Measurements from ENCODE around the gene ANKS1B.

The ANKS1B gene

DNA sequence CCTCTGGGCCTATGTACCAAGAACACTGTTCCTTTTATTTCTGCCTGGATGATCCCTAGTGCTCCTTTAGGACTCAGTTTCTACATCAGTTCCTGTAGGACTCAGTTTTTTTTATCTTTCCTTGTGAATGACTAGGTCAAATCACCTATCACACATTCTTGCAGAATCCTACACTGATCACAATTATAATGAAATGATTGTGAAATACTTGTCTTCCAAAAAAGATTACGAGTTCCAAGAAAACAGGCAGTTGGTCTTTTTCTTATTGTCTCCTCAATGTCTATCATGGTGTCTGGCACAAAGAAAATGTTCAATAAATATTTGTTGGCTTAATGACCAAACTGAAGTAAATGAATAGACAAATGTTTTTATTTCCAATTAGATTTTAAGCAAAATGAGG is 432.7 kb downstream of the ANKS1B start:
- no peak for DNase-seq (ENCODE audit: low spot score)
- in situ Hi-C loops (cut with MboI; ENCODE audit: low pct_unique_long_range_greater_than_20kb, low sequenced_read_pairs, unreplicated experiment) = no loop called here
- TF ChIP-seq, protein P1, sequence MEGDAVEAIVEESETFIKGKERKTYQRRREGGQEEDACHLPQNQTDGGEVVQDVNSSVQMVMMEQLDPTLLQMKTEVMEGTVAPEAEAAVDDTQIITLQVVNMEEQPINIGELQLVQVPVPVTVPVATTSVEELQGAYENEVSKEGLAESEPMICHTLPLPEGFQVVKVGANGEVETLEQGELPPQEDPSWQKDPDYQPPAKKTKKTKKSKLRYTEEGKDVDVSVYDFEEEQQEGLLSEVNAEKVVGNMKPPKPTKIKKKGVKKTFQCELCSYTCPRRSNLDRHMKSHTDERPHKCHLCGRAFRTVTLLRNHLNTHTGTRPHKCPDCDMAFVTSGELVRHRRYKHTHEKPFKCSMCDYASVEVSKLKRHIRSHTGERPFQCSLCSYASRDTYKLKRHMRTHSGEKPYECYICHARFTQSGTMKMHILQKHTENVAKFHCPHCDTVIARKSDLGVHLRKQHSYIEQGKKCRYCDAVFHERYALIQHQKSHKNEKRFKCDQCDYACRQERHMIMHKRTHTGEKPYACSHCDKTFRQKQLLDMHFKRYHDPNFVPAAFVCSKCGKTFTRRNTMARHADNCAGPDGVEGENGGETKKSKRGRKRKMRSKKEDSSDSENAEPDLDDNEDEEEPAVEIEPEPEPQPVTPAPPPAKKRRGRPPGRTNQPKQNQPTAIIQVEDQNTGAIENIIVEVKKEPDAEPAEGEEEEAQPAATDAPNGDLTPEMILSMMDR (IDR thresholded peaks at IDR 0.05; ENCODE audit: extremely low read depth, insufficient read depth, missing control alignments) = no peak

DNA sequence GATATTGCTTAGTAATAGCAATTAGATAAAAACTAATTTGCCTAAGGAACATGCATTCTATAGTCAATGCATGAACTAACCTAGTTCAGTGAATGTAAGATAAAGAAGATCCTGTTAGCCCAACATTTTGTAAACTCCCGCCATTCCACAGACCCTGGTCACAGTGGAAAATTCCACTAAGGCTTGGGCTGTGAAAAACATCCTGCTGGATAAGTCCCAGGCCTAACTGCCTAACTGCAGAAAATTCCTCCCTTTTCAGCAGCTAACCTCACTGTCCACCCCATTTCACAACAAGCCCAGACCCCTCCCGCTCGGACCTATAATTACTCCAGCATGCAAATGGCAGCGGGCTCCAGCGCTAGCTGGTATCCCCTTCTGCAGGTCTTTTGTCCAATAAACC is 435.1 kb downstream of the ANKS1B start:
- DNase-seq (ENCODE audit: low spot score) = no peak
- in situ Hi-C loops (cut with MboI; ENCODE audit: low pct_unique_long_range_greater_than_20kb, low sequenced_read_pairs, unreplicated experiment) = no loop called here
- TF ChIP-seq, protein P1 (IDR thresholded peaks at IDR 0.05; ENCODE audit: extremely low read depth, insufficient read depth, missing control alignments) = no peak

DNA sequence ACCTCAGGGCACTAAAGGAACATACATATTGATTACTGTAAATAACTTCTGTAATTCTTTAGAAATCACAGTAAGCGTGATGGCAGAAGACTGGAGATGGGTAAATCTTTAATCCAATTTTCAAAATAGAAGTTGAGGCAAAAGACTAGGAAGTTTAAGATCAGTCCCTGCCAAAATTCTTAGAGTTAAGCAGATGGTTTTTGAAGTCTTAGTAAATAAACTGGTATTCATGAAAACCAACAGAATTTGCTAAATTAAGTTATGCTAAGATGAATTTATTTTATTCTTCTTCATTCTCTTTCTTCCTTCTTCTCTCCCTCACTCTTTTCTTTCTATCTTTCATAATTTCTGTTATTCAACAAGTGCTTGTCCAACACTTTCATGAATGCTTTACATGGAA is 435.5 kb downstream of the ANKS1B start:
- TF ChIP-seq, protein P1 (IDR thresholded peaks at IDR 0.05; ENCODE audit: extremely low read depth, insufficient read depth, missing control alignments) = no peak
- in situ Hi-C loops (cut with MboI; ENCODE audit: low pct_unique_long_range_greater_than_20kb, low sequenced_read_pairs, unreplicated experiment) = no loop called here
- DNase-seq (ENCODE audit: low spot score) = no peak

DNA sequence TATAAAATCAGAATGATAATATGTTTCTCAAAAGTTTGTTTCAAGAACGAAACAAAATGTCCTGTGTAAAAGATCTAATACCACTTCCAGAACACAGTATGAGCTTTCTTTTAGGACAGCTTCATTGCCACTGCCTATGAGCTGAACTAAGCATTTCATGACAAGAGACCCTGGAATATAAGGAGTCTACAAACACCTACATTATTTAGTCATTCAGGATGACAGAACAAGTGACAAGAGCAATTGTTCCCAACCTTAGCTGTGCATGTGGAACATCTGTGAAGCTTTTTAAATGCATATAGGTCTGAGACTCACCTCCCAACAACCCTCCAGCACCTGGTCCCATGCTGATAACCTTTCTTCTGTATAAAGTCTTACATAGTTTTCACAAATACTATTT is 440.3 kb downstream of the ANKS1B start:
- no peak for DNase-seq (ENCODE audit: low spot score)
- in situ Hi-C loops (cut with MboI; ENCODE audit: low pct_unique_long_range_greater_than_20kb, low sequenced_read_pairs, unreplicated experiment) = no loop called here
- TF ChIP-seq, protein P1 (IDR thresholded peaks at IDR 0.05; ENCODE audit: extremely low read depth, insufficient read depth, missing control alignments) = no peak

DNA sequence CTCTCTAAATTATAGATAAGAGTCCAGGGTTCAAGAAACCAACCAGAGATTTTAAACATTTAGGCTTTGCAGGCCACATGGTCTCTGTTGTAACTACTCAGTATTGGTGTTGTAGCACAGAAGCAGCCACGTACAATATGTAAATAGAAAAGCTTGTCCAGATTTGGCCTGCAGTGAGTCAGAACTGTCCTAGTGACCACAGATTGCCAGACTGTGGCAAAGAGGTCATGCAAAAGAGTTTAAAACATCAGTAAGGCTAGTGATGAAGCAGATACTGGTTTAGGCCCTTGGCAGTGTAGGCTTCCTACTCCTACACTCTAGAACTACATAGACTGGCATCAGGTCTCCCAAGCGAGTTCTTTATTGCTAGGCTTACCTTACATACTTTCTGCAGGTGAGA is 454.8 kb downstream of the ANKS1B start:
- TF ChIP-seq, protein P1 (IDR thresholded peaks at IDR 0.05; ENCODE audit: extremely low read depth, insufficient read depth, missing control alignments) = no peak
- peak; percentile 29 for DNase-seq (ENCODE audit: low spot score)
- in situ Hi-C loops (cut with MboI; ENCODE audit: low pct_unique_long_range_greater_than_20kb, low sequenced_read_pairs, unreplicated experiment) = no loop called here

DNA sequence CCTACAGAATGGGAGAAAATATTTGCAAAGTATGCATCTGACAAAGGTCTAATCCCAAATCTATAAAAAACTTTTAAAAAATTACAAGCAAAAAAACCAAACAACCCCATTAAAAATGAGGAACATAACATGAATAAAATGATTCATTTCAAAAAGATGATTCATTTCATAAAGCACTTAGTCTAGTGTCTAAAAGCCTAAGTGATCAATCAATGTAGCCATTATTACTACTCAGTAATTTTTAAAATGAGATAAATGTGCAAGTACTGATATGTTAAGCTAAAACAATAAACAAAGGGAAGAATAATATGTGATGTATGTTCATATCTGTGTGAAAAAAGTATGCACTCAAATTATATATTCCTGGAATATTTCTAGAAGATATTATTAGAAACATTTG is 456.3 kb downstream of the ANKS1B start:
- TF ChIP-seq, protein P1 (IDR thresholded peaks at IDR 0.05; ENCODE audit: extremely low read depth, insufficient read depth, missing control alignments) = no peak
- DNase-seq (ENCODE audit: low spot score) = no peak
- in situ Hi-C loops (cut with MboI; ENCODE audit: low pct_unique_long_range_greater_than_20kb, low sequenced_read_pairs, unreplicated experiment) = no loop called here

DNA sequence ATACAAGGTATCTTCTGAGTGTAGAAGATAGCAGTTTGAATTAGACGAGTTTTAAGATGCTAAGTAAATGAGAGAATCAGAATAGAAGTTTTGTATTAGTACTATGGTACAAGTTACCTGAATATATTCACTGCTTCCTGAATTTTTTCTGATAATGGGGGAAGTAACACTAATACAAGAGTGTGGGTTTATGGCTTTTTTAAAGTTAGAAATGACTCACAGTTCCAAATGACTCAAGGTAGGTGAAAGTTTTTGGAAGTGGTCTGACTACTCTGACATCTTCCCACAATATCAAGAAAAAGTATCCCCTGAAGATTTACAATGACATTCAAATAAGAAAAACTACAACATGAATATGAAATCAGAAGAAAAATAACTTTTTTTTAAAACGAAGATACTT is 460.9 kb downstream of the ANKS1B start:
- TF ChIP-seq, protein P1 (IDR thresholded peaks at IDR 0.05; ENCODE audit: extremely low read depth, insufficient read depth, missing control alignments) = no peak
- in situ Hi-C loops (cut with MboI; ENCODE audit: low pct_unique_long_range_greater_than_20kb, low sequenced_read_pairs, unreplicated experiment) = no loop called here

More for the DNA sequence above, 460.9 kb downstream of the ANKS1B start:
- DNase-seq (ENCODE audit: low spot score) = no peak

All from GM13977 (cell line).